Mammary epithelial cell (primary cell): Measurements from ENCODE around the gene EEF1G.

Experiments used
- CTCF ChIP-seq, 2 donors: IDR thresholded peaks in 1 of 2; conservative IDR thresholded peaks in 1 of 2; 2 replicates each; pipeline ENCODE4 v1.5.1; 2011 to 2012; ENCODE audit warnings: inconsistent platforms in 2 of 2, low read length in 2 of 2, mild to moderate bottlenecking in 2 of 2, control low read depth in 1 of 2, low read depth in 1 of 2; ENCODE audit not compliant: insufficient read depth in 1 of 2; ENCODE audit errors: extremely low read depth in 1 of 2
- EZH2 ChIP-seq: IDR thresholded peaks from 2 replicates; pipeline ENCODE4 v1.6.1; 2012; ENCODE audit warnings: low read length, inconsistent platforms, borderline replicate concordance

GRCh38 chr11:62574363-62575071 is 826 bp upstream of the EEF1G start:
- TF ChIP-seq CTCF (conservative IDR thresholded peaks at IDR 0.05 in 1 of 2, IDR thresholded peaks at IDR 0.05 in 1 of 2; ENCODE audit: extremely low read depth in 1 of 2, insufficient read depth in 1 of 2, low read depth in 1 of 2, low read length in 2 of 2), result no peak
- TF ChIP-seq EZH2, result no peak
